ENCODE results near the gene MAN2B2. TPM values are rescaled to one million over a fixed set of nuclear protein-coding genes. Genes with fewer than 3 reads are reported as not detected.
"Not testable (repeated sequence)": the region's sequence is repeated elsewhere in the genome, so short reads cannot be mapped to it uniquely, and the experiment has no call there.

Gene MAN2B2
- total RNA-seq, 1 donor from 2014 or later = 7.3 TPM

DNA sequence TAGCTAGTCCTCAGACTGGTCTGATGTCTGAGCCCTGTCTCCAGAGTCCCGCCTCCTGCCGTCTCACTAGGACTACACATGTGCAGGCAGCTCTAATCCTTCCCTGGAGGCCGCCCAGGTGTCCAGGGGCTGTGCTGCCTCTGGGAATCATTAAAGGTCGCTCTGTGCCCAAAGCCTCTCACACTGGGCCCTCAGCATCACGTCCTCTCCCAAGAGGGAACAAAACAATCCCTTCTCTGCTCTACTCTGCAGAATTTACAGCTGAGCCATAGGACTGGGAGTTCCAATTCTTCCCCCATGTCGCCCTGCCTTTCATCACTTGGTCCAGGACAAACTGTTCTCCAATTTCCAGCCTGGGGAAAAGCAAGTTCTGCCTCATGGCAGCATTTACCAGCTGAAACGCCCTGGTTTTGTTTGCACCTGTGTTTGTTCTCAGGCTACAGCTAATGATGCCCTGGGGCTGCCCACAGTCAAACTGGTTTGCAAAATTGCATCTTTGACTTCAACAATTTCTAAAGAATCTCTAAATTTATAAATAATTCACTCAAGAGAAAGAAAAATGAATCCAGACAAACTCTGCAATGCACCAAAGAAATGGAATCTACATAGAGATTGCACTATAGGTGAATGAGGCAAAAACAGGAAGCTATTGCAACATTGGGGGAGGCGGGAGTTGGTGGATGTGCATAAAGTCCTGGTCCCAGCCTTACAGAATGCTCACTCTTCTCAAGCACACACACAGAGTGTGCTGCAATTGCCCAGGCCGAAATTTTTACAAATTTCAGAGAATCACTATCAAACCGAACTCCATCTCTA is 58.3 kb downstream of the MAN2B2 start:
- no peak for DNase-seq (ENCODE audit: low spot score in 2 of 2)
- no peak for FAIRE-seq

DNA sequence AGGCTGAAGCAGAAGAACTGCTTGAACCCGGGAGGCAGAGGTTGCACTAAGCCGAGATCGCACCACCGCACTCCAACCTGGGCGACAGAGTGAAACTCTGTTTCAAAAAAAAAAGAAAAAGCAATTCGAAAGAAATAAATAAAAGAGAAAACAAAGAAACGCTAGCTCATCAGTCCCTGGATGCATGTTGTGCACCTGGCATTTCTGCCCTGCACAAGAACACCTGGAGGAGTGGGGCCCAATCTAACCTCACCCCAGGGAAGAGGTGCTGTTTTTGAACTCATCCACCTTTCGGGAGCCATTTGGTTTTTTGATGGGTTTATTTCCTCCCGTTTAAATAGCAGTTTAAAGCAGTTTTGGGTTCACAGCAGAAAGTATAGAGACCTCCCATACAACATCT is 59.8 kb downstream of the MAN2B2 start:
- FAIRE-seq (no peak), DNase-seq (ENCODE audit: low spot score in 2 of 2) (no peak)

DNA sequence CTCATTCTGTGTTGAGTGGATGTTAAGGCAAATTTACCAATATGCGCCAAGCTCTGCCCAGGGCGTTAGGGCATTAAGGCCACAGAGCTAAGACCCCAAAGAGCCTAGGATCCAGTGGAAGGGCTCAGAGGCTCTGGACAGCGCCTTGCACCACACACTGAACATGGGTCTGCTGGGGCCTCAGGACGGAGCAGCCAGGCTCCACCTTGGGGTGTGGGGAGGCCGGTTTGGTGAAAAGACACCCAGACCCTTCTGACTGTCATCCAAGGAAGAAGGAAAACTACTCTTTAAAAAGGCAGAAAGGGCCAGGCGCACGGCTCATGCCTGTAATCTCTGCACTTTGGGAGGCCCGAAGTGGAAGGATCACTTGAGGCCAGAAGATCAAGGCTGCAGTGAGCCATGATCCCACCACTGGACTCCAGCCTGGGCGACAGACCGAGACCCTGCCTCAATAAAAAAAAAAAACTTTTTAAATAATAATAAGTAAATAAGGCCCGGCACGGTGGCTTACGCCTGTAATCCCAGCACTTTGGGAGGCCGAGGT is 64.2 kb downstream of the MAN2B2 start:
- FAIRE-seq (no peak), DNase-seq (ENCODE audit: low spot score in 2 of 2) (no peak)

DNA sequence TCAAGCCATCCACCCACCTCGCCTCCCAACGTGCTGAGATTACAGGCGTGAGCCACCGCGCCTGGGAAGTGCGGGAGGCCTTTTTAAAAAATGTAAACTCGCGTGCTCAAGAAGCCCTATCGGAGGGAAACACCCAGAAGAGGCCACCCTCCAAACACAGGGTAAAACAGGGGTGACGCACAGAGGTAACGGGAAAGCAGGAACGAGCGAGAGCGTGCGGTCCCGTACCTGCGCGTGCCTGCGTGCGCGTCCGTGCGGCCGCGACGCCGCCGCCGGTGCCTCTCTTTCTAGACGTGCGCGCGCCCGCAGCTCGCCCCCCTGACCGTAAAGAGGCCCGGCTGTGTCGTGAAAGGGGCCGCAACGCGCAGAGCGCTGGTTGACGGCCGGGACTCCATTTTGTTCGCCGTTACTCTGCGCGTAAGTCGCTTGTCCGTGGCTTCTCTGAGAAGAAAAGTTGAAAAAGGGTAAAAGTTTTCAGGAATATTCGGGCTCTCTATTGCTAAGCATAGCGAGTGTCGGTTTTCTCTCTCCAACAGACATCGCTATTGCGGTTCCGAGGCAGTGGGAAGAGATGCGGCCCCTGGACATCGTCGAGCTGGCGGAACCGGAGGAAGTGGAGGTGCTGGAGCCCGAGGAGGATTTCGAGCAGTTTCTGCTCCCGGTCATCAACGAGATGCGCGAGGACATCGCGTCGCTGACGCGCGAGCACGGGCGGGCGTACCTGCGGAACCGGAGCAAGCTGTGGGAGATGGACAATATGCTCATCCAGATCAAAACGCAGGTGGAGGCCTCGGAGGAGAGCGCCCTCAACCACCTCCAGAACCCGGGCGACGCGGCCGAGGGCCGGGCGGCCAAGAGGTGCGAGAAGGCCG is 65.5 kb downstream of the MAN2B2 start, which contains the start of gene MRFAP1:
Gene MRFAP1 (plus strand): TSS at position 394 of the 872 bp plus-strand sequence. CDS start 178 bp downstream, at position 572.
- DNase-seq (ENCODE audit: low spot score in 2 of 2) (peak; percentile 87 to 90), FAIRE-seq (no peak)

DNA sequence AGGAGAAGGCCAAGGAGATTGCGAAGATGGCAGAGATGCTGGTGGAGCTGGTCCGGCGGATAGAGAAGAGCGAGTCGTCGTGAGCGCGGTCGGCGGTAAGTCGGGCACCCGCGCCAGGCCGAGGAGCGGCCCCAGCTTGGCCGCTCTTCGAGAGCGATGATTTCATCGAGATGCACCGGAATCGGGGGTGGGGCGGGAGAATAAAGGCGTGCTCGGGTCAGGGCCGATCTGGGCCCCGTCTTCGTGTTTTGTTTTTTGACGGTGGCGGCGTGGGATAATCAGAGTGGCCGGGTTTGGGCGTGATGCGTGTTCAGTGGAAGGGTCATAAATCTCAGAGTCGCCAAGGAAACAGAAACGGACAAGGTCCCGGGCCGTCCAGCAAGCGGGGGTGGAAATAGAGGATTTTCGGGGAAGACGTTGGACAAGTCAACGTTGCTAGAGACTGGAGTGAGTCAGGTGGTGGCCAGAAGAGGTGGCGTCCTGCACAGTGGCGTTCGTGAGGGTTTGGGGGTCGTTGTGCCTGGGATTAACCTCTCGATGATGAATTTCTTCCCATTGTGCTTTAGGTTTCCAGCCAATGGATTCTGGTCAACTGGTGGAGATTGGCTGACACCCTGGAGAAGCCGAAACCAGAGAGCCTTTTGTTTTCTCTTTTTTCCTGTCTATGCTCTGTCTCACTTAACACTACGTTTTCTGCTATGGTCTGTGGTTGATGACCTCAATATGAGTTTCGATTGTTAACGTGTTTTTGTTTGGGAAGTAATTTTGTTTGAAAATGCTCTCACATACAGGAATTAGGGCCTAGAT is 66.4 kb downstream of the MAN2B2 start:
- FAIRE-seq (no peak), DNase-seq (ENCODE audit: low spot score in 2 of 2) (peak in 1 of 2 donors; percentile 55)

DNA sequence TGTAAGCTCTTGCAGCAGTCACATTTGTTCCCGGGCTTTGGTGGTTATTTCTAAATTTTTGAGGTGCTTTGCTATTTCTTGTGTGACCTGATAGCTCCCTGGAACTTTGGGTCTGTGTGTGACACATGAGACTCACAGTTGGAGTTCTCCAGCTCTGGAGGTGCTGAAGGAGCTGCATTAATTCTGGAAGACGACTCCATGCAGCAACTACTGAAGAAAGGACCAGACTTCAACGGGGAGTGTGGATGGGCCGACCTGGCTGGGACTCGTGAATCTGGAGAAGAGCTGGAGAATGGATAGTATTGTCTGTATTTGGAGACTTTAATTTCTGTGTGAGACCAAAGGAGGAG is 67.0 kb downstream of the MAN2B2 start:
- DNase-seq (ENCODE audit: low spot score in 2 of 2) (no peak), FAIRE-seq (no peak)

GRCh38 chr4:6643141-6643847 is 68.3 kb downstream of the MAN2B2 start:
- FAIRE-seq (no peak), DNase-seq (ENCODE audit: low spot score in 2 of 2) (no peak)

DNA sequence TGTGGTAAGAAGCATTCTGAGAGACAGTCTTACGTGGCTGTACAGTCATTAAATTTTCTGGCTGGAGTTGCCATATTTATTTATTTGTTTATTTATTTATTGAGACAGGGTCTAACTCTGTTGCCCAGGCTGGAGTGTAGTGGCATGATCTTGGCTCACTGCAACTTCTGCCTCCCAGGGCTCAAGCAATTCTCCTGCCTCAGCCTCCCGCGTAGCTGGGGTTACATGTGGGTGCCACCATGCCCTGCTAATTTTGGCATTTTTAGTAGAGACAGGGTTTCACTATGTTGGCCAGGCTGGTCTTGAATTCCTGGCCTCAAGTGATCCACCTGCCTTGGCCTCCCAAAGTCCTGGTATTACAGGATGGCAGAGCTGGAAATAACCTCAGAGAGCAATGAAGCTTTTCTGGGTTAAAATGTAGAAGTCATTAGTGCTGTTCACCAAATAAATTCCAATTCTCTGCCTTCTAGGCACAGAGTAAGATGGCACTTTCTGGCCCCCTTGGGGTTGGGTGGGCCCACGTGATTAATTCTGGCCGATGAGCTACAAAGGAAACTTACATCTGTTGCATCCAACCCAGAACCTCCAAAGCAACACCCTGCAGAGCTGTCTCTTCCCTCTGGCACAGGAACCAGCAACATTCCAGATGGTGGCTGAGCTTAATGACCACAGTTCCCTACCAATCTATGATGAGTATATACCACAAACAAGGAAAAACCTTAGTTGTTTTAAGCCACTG is 70.0 kb downstream of the MAN2B2 start:
- DNase-seq (ENCODE audit: low spot score in 2 of 2) = no peak

GRCh38 chr4:6647169-6647568 is 72.2 kb downstream of the MAN2B2 start:
- no peak for FAIRE-seq
- no peak for DNase-seq (ENCODE audit: low spot score in 2 of 2)

More for the DNA sequence above, 70.0 kb downstream of the MAN2B2 start:
- FAIRE-seq = no peak

- DNase-seq (ENCODE audit: low spot score in 2 of 2) (no peak), FAIRE-seq (no peak)
Observed at GRCh38 chr4:6647582-6648230, 72.7 kb downstream of the MAN2B2 start.

- FAIRE-seq (no peak), DNase-seq (ENCODE audit: low spot score in 2 of 2) (no peak)
Observed at GRCh38 chr4:6649216-6649615, 74.2 kb downstream of the MAN2B2 start.

- FAIRE-seq; DNase-seq (ENCODE audit: low spot score in 2 of 2): not testable (repeated sequence)
Observed at GRCh38 chr4:6654211-6654610, 79.2 kb downstream of the MAN2B2 start.

DNA sequence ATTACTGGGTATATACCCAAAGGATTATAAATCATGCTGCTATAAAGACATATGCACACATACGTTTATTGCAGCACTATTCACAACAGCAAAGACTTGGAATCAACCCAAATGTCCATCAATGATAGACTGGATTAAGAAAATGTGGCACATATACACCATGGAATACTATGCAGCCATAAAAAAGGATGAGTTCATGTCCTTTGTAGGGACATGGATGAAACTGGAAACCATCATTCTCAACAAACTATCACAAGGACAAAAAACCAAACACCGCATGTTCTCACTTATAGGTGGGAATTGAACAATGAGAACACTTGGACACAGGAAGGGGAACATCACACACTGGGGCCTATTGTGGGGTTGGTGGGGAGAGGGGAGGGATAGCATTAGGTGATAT is 80.3 kb downstream of the MAN2B2 start:
- not testable (repeated sequence) for DNase-seq (ENCODE audit: low spot score in 2 of 2); FAIRE-seq

GRCh38 chr4:6655924-6656323 is 80.9 kb downstream of the MAN2B2 start:
- DNase-seq (ENCODE audit: low spot score in 2 of 2) (no peak), FAIRE-seq (no peak)

DNA sequence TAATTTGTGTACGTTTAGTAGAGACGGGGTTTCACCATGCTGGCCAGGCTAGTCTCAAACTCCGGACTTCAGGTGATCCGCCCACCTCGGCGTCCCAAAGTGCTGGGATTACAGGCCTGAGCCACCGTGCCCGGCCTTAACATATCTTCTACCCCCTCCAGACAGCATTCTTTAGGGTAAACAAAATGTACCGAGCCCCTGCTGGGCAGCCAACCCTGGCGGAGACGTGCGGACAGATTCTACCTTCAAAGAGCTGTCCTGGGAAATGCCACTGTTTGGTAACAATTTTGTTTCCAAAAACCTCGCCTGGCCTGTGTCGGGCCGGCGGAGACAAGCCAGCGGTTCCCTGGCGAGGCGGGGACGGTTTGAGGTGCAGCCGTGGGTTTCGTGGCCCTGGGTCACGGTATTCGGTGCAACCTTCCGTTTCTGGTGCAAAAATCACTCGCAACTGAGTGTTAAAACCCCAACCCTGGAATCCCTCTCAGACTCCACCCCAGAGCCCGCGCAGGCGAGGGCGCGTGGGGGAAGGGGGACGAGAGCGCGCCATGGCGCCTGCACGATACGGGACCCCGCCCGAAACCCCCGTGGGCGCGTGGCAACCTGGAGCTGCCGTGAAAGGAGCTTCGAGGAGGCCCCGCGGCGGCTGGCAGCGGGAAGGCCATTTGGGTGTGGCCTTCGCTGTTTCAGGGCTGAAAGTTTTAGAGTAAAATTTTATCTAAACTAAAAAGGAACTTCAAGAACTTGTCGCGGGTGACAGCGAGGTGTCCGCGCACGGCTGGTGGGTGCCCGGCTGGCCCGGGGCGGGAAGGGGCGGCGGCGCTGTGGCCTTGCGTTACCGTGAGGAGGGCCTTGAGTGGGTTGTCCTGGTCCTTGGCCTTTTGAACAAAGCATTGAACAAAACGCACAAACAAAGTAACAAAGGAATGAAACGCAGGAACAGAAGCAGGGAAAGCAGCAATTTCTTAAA is 82.5 kb downstream of the MAN2B2 start:
- DNase-seq (ENCODE audit: low spot score in 2 of 2) (no peak), FAIRE-seq (no peak)

- FAIRE-seq = no peak
- DNase-seq (ENCODE audit: low spot score in 2 of 2) = no peak
Observed at GRCh38 chr4:6658209-6658595, 83.2 kb downstream of the MAN2B2 start.

GRCh38 chr4:6658597-6659075 is 83.6 kb downstream of the MAN2B2 start:
- peak in 1 of 2 donors; percentile 60 for DNase-seq (ENCODE audit: low spot score in 2 of 2)
- no peak for FAIRE-seq
